ENCODE measurements around the gene CDC20. TPM values are rescaled to one million over a fixed set of nuclear protein-coding genes. Genes with fewer than 3 reads are reported as not detected.

The CDC20 gene
- total and polyA plus RNA-seq, 2 of the 8 experiments (the other 6 are each of a cell fraction or from before 2014, with no cell fraction given), result 214 to 221 TPM

GRCh38 chr1:43358121-43358745, 548 bp upstream of the CDC20 start (continued):
- no peak for TF ChIP-seq MAFK (IDR thresholded peaks at IDR 0.05; ENCODE audit: low read depth, low read length)
- peak; percentile 26 for TF ChIP-seq SAP30 (IDR thresholded peaks at IDR 0.05; ENCODE audit: insufficient read depth, insufficient replicate concordance, low read length)
- TF ChIP-seq RBBP5 (IDR thresholded peaks at IDR 0.05; ENCODE audit: borderline replicate concordance, low read depth, low read length), result 0 out of 2 replicates have a peak, but pooled peaks have one; percentile 47
- TF ChIP-seq PHF8 (conservative IDR thresholded peaks at IDR 0.05; ENCODE audit: low read depth, low read length), result peak; percentile 50
- TF ChIP-seq BACH1 (IDR thresholded peaks at IDR 0.05; ENCODE audit: low read length), result no peak
- TF ChIP-seq POLR2A (IDR thresholded peaks at IDR 0.05; ENCODE audit: control extremely low read depth in 1 of 2, low read depth in 2 of 2, low read length in 2 of 2), result peak in 1 of 2 experiments; percentile 17; a peak in 1 of 3 replicates
- peak; percentile 52 for TF ChIP-seq KDM4A (IDR thresholded peaks at IDR 0.05; ENCODE audit: low read depth, low read length, severe bottlenecking)
- peak; percentile 63 to 70 for TF ChIP-seq RAD21 (IDR thresholded peaks at IDR 0.05 in 1 of 2, conservative IDR thresholded peaks at IDR 0.05 in 1 of 2; ENCODE audit: low read depth in 2 of 2, low read length in 2 of 2)
- TF ChIP-seq JUND (IDR thresholded peaks at IDR 0.05; ENCODE audit: low read length), result no peak
- no peak for TF ChIP-seq POLR2AphosphoS5 (IDR thresholded peaks at IDR 0.05; ENCODE audit: low read depth, low read length)
- TF ChIP-seq ATF2 (IDR thresholded peaks at IDR 0.05; ENCODE audit: low read length), result no peak
- TF ChIP-seq TAF1 (IDR thresholded peaks at IDR 0.05; ENCODE audit: low read depth, low read length), result no peak; the same call in 1 of the 2 replicates

Data from H1 (cell line).